GM20000 (cell line): ENCODE results near the gene ZBED2.

Experiments used
- DNase-seq: peaks from one replicate; pipeline ENCODE4 v3.0.0; 2012; ENCODE audit warnings: low spot score
- TF ChIP-seq, protein P1 (sequence below): IDR thresholded peaks from 2 replicates; pipeline ENCODE4 v1.5.1; 2012; ENCODE audit warnings: mild to moderate bottlenecking, control low read depth; ENCODE audit errors: extremely low read depth, missing control alignments

Gene ZBED2

GRCh38 chr3:111588527-111588926 is 6.6 kb downstream of the ZBED2 start:
- TF ChIP-seq, protein P1, sequence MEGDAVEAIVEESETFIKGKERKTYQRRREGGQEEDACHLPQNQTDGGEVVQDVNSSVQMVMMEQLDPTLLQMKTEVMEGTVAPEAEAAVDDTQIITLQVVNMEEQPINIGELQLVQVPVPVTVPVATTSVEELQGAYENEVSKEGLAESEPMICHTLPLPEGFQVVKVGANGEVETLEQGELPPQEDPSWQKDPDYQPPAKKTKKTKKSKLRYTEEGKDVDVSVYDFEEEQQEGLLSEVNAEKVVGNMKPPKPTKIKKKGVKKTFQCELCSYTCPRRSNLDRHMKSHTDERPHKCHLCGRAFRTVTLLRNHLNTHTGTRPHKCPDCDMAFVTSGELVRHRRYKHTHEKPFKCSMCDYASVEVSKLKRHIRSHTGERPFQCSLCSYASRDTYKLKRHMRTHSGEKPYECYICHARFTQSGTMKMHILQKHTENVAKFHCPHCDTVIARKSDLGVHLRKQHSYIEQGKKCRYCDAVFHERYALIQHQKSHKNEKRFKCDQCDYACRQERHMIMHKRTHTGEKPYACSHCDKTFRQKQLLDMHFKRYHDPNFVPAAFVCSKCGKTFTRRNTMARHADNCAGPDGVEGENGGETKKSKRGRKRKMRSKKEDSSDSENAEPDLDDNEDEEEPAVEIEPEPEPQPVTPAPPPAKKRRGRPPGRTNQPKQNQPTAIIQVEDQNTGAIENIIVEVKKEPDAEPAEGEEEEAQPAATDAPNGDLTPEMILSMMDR, result no peak
- no peak for DNase-seq

GRCh38 chr3:111585217-111585616 is 9.9 kb downstream of the ZBED2 start:
- DNase-seq, result no peak
- TF ChIP-seq, protein P1, result no peak

DNA sequence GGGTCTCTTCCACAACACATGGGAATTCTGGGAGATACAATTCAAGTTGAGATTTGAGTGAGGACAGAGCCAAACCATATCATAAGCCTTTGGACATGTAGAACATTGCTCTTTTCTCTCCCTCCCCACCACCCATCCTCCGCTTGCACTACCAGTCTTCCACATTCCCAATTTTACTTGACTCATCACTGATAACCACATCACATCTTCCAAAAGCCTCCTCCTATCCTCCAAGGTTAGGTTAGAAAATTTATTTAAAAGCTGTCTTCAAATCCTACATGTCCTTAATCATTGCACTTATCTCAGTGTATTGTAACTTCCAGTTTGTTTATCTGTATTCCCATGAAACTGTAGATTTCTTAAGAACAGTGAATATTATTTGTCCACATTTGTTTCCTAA is 10.4 kb downstream of the ZBED2 start:
- no peak for DNase-seq
- TF ChIP-seq, protein P1, result no peak

DNA sequence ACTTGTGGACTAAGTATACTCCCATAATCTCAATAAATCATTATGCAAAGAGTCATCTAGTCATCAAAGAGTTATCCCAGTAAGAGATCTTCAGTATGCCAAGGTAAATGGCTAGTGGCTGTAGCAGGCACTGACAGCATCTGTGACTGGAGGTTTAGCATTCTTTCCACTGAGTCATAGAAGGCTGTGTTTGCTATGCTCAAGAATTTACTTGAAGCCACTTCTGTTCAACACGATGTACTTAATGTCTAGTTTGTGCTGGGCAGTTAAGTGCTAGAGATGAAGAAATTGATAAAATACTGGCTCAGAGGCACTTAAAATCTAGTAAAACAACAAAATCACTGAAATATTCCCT is 13.0 kb downstream of the ZBED2 start:
- no peak for DNase-seq
- TF ChIP-seq, protein P1, result no peak

DNA sequence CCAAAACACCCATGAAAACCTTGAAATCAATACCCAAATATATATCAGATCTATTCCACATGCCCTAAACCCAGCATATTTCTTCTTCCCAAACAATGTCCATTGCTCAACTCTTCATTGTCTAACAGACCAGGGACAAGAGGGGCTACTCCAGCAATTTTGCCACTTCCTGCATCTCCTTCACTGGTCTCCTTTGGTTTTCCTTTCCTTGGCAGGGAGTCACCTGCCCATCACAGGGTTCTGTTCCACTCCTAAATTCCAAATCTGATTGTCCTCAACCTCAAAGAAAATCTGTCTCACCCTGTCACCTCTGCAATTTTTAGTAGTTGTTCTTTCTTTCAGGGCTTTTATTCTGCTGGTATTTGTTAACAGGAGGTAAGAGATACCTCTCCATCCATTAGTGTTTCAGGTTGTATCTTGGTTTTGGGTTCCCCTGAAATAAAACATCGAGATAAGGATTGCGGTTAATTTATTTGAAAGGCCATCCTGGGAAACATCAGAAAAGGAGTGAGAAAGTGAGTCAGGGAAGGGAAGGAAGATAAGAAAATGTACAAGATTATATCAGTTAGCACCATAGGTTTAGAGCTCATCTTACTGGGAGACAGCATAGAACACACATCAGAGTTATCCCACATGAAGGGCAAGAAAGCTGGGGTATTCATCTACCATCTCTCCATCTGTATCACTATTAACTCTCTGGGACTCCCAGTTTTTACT is 13.6 kb downstream of the ZBED2 start:
- TF ChIP-seq, protein P1, result no peak
- no peak for DNase-seq

- TF ChIP-seq, protein P1, result no peak
- no peak for DNase-seq
Measured at GRCh38 chr3:111579495-111579894, 15.7 kb downstream of the ZBED2 start.

GRCh38 chr3:111578867-111579266 is 16.3 kb downstream of the ZBED2 start:
- TF ChIP-seq, protein P1, result no peak
- DNase-seq, result no peak
